Motor neuron (in vitro differentiated cells): Measurements from ENCODE around the gene KLHDC4. TPM values are rescaled to one million over a fixed set of nuclear protein-coding genes. Genes with fewer than 3 reads are reported as not detected.

ENCODE experiments used
- ATAC-seq, 8 experiments: fragments of 200-7000 bp; cut with Tn5 transposase; replicated peaks in 6 of 8; 2 replicates each; pipeline ENCODE4 v1.8.0; 2021; ENCODE audit warnings: mild to moderate bottlenecking in 8 of 8, moderate library complexity in 8 of 8
- H3K27ac ChIP-seq, 2 donors: fragments of 250-450 bp; sonication (Bioruptor Pico); 2 replicates each; pipeline ENCODE4 v1.9.0; 2021; ENCODE audit warnings: antibody characterized with exemption in 2 of 2, mild to moderate bottlenecking in 2 of 2, moderate library complexity in 1 of 2
- H3K4me1 ChIP-seq, 2 donors: fragments of 250-450 bp; sonication (Bioruptor Pico); replicated peaks in 1 of 2; 2 replicates each; pipeline ENCODE4 v1.6.1; 2021; ENCODE audit warnings: antibody characterized with exemption in 2 of 2, mild to moderate bottlenecking in 2 of 2, moderate library complexity in 1 of 2
- H3K4me3 ChIP-seq, 5 donors: fragments of 250-450 bp; sonication (Bioruptor Pico); 2 replicates each; pipeline ENCODE4 v1.9.0; 2021; ENCODE audit warnings: antibody characterized with exemption in 5 of 5, mild to moderate bottlenecking in 5 of 5, moderate library complexity in 4 of 5
- WGBS, 10 experiments: fragments of 450-650 bp; shearing (Covaris generic); methylation state at CpG; one replicate each; pipeline ENCODE4 v1.0.0; 2022; 5-methylcytosine and 5-hydroxymethylcytosine counted together
- in situ Hi-C, 9 experiments: fragments of 400-800 bp; cut with MboI; loops; one replicate each; pipeline ENCODE4 v1.15.0; 2021; ENCODE audit warnings: low sequenced_read_pairs in 9 of 9, low pct_unique_long_range_greater_than_20kb in 2 of 9; ENCODE audit not compliant: unreplicated experiment in 9 of 9
- total RNA-seq, 8 experiments: library from RNA; unstranded; fragments of 300-600 nt; gene quantifications; 2 replicates each; pipeline versions ENCODE4 v1.2.3 to v1.2.4, GENCODE V29; 2022

Gene KLHDC4
- total RNA-seq, 8 experiments from 2014 or later: 18.1 to 49.7 (median 22.4) TPM

DNA sequence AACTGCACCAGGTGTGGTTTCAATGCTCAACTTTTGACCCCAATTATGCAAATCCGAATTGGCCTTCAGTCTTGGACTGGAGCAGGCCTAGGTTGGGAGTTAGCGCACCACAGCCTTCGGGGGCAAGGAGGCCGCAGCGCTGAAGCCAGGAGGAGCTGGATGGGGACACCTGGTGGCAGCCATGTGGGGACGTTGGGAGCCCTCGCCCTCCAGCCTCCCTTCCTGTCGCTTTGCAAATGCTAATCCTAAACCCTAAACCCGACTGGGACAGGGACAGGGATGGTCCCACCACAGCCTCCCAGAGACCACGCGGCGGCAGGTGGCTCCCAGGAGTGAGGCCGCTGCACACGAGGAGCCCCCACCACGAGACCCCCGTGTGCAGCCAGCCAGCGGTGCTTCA is 58.7 kb downstream of the KLHDC4 start:
- Histone ChIP-seq H3K4me3 (no peak overlapping the region), H3K27ac (no peak overlapping the region), H3K4me1 (peaks cover 21 to 27% of the 10 kb centered on the region in 2 donors)
- WGBS, 10 experiments: 75 to 100% (median 85%) methylated on average over 1 to 9 of the region's 17 CpGs; no CpG with 5 or more reads in 6 of the 10 experiments
- in situ Hi-C loops: no loop called here
- ATAC-seq: no peak

DNA sequence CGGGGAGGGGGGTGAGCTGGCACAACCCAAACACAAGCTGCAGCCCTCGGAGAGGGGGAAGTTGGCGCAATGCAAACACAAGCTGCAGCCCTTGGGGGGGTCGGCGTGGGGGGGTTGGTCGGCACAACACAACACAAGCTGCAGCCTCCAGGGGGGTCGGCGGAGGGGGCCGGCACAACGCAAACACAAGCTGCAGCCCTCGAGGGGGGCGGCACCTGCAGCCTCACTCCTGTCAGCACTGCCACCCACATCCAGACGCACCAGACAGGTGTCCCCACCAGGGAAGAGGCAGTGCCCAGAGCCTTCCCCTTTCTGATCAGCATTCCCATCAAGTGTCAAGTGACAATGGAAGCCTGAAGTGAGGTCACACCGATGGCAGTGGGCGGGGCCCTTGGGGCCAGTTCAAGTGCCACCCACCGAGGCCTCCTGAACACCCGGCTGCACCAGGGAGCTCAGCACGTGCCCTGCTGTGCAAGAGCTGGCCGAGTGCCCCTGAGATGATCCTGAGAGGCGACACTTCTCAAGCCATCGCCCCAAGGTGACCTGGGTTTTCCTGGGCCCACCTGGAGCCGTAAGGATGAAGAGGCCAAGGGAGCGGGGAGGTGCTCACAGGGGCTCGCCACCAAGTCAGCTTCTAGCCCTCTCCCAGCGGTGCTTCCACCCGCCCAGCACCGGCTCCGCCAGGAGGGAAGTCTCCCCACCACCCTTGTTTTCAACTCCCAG is 59.3 kb downstream of the KLHDC4 start:
- peak overlapping the region in 1 of 2 donors; percentile 47 for H3K27ac ChIP-seq
- 53 to 91% (median 90%) methylated on average over 2 to 4 of the region's 28 CpGs; no CpG with 5 or more reads in 7 of the 10 experiments for WGBS, 10 experiments
- no peak overlapping the region for H3K4me3 ChIP-seq
- ATAC-seq: peak in 5 of 8 experiments; percentile 32 to 62 (median 43)
- peaks cover 21 to 27% of the 10 kb centered on the region in 2 donors for H3K4me1 ChIP-seq
- in situ Hi-C loops: no loop called here

DNA sequence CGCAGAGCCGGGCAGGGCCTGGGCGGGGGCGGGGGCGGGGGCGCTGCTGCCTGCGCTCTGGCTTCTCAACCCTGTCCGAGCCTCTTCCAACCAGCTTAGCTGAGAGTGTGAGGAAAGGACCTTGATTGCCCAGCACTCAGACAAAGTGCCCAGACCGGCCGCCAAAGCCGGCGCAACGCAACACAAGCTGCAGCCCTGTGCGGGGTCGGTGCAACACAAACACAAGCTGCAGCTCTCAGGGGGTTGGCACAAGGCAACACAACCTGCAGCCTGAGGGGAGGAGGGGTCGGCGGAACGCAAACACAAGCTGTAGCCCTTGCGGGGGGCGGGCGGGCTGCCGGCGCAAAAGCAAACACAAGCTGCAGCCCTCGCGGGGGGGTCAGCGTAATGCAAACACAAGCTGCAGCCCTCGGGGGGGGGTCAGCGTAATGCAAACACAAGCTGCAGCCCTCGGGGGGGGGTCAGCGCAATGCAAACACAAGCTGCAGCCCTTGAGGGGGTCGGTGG is 60.0 kb downstream of the KLHDC4 start:
- peak in 5 of 8 experiments; percentile 78 to 87 (median 81) for ATAC-seq
- H3K27ac ChIP-seq: peak overlapping the region; percentile 66 to 71
- WGBS, 10 experiments: 0 to 9% methylated on average over 2 to 6 of the region's 31 CpGs; no CpG with 5 or more reads in 8 of the 10 experiments
- H3K4me1 ChIP-seq: peaks cover 21 to 27% of the 10 kb centered on the region in 2 donors
- peak overlapping the region in 1 of 5 donors; percentile 7 for H3K4me3 ChIP-seq
- in situ Hi-C loops: no loop called here

DNA sequence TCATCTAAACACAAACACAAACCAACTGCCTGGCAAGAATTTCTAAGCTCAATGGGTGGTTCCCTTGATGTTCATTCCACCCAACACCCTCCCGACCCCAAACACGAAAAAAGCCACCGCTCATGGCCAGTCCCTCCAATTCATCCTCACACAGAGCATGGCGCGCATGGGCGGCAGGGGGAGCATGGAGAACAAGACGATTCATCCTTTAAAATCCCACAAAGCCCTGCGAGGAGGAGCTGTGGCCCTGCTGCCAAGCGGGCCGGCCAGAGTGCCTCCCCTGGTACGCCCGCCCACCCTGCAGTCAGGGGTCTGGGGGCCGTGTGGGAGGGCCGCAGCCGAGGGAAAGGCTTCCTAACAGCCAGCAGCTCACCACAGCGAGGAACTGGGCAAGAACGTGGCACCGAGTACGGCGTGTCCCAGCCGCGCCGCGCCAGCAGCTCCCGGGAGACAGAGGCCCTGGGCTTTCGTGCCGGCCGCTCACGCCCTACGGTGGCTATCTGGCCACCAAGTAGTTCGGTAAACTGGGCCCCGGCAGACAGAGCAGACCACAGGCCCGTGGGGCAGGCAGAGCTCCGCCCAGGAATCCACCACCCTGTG is 60.9 kb downstream of the KLHDC4 start:
- Histone ChIP-seq H3K4me3 (no peak overlapping the region), H3K27ac (peak overlapping the region in 1 of 2 donors; percentile 71), H3K4me1 (peaks cover 21 to 27% of the 10 kb centered on the region in 2 donors)
- no peak for ATAC-seq
- WGBS, 10 experiments: 85 to 100% (median 94%) methylated on average over 1 to 19 of the region's 34 CpGs; no CpG with 5 or more reads in 6 of the 10 experiments
- in situ Hi-C loops: no loop called here

DNA sequence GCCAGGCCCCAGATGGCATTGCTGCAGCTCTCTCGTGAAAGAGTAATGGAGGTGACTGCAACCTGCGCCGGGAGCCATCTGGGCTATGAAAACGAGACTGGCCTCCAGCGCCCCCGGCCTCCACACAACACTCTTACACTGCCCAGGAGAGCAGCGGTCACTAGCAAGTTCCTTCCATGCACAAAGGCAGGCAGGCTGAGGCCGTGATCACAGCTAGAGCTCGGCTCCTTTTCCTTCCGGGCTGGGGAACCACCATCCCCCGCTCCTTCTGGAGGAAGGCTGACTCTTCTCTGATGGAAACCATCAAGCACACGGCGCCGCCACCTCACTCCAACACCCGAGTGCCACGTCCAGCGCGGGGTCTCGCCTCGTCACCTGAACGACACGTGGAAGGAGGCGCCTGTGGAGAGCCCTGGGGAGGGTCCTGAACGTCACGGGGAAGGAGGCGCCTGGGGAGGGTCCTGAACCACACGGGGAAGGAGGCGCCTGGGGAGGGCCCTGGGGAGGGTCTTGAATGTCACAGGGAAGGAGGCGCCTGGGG is 61.9 kb downstream of the KLHDC4 start:
- 70 to 85% (median 79%) methylated on average over 2 to 11 of the region's 29 CpGs; no CpG with 5 or more reads in 7 of the 10 experiments for WGBS, 10 experiments
- Histone ChIP-seq H3K27ac (no peak overlapping the region), H3K4me1 (peaks cover 21 to 27% of the 10 kb centered on the region in 2 donors), H3K4me3 (no peak overlapping the region)
- in situ Hi-C loops: no loop called here
- ATAC-seq: no peak

DNA sequence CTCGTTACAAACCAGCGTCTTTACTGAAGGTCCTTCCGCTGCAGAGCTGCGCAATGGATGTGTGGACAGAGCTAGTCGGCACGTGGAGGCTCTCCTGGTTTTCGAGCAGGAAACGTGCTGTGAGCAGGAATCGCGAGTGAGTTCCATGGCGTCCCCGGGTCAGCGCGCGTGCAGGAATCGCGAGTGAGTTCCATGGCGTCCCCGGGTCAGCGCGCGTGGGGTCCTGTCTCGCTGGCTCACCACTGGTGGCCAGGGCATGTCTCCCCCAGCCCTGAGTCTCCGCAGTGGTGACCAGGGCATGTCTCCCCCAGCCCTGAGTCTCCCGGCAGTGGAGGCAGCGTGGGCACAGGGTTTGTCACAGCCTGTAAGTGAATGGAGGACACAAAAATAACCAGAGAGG is 62.7 kb downstream of the KLHDC4 start:
- Histone ChIP-seq H3K4me1 (peaks cover 21 to 27% of the 10 kb centered on the region in 2 donors), H3K4me3 (no peak overlapping the region), H3K27ac (no peak overlapping the region)
- in situ Hi-C loops: no loop called here
- WGBS, 10 experiments: 86 to 100% (median 92%) methylated on average over 1 to 15 of the region's 26 CpGs; no CpG with 5 or more reads in 5 of the 10 experiments
- ATAC-seq: no peak

DNA sequence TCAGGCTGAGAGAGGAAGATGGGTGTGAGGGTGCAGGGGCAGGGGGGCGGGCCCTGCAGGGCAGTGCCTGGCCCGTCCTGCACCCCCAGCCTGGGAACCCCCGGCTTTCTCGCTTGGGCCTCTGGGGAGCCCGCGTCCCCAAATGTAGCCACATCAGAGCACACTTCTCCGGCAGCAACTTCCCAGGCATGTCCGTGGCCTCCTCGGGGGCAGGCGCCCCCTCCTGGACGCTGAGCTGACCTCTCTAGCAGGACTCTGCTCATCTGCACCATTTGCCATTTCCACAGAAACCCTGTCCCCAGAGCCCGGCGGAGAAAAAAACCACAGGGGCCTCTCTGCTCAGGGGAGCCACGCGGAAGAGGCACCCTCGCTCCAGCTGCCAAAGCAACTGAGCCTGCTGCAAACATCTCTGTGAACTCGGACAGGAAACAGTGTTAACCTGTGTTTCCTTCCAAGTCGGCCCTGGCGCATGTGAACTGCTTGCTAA is 63.4 kb downstream of the KLHDC4 start:
- no peak overlapping the region for H3K4me3 ChIP-seq
- no peak overlapping the region for H3K27ac ChIP-seq
- H3K4me1 ChIP-seq: peaks cover 21 to 27% of the 10 kb centered on the region in 2 donors
- 30 to 100% (median 81%) methylated on average over 1 to 6 of the region's 19 CpGs; no CpG with 5 or more reads in 2 of the 10 experiments for WGBS, 10 experiments
- peak in 7 of 8 experiments; percentile 20 to 71 (median 31) for ATAC-seq
- in situ Hi-C loops: no loop called here

DNA sequence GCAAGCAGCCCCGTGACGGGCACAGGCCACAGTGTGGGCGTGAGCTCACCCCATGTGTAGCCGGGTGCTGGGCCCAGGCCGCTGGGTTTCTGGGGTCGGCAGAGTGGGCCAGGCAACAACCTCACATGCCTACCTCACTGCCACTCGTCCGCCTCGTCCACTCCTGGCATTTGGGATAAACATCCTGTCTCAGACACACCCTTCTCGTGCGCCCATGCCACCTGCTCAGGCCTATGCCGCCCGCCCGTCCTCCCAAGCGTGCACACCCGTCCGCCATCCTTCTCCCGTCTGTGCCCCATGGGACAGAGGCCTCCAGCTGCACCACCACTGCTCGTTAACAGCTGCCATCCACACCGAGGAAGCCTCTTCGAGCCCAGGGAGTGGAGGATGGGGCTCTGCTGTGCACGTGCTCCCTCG is 64.3 kb downstream of the KLHDC4 start:
- no peak for ATAC-seq
- H3K4me3 ChIP-seq: no peak overlapping the region
- WGBS, 10 experiments: 97 to 100% (median 100%) methylated on average over 1 to 6 of the region's 23 CpGs; no CpG with 5 or more reads in 6 of the 10 experiments
- in situ Hi-C loops: no loop called here
- peaks cover 15 to 22% of the 10 kb centered on the region in 2 donors for H3K4me1 ChIP-seq
- no peak overlapping the region for H3K27ac ChIP-seq

DNA sequence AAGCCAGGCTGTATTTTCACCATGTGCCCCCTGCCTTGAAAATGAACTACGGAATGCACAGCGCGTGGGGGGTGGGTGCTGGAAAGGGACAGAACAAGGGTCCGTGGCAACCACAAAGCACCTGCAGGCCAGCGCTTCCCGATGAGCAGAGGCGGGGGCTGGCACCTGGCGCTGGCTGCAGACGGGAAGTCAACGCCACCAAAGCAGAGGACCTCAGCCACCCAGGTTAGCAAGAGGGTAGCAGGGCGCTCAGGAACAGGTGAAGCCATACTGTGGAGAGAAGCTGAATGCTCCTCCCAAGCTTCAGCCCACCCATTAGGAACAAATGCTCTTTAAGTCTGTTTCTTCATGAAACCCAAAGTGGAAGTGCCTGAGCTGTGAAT is 64.7 kb downstream of the KLHDC4 start:
- 100% methylated on average over 1 to 4 of the region's 11 CpGs; no CpG with 5 or more reads in 6 of the 10 experiments for WGBS, 10 experiments
- in situ Hi-C loops: no loop called here
- Histone ChIP-seq H3K27ac (no peak overlapping the region), H3K4me3 (no peak overlapping the region), H3K4me1 (peaks cover 10 to 18% of the 10 kb centered on the region in 2 donors)
- no peak for ATAC-seq

DNA sequence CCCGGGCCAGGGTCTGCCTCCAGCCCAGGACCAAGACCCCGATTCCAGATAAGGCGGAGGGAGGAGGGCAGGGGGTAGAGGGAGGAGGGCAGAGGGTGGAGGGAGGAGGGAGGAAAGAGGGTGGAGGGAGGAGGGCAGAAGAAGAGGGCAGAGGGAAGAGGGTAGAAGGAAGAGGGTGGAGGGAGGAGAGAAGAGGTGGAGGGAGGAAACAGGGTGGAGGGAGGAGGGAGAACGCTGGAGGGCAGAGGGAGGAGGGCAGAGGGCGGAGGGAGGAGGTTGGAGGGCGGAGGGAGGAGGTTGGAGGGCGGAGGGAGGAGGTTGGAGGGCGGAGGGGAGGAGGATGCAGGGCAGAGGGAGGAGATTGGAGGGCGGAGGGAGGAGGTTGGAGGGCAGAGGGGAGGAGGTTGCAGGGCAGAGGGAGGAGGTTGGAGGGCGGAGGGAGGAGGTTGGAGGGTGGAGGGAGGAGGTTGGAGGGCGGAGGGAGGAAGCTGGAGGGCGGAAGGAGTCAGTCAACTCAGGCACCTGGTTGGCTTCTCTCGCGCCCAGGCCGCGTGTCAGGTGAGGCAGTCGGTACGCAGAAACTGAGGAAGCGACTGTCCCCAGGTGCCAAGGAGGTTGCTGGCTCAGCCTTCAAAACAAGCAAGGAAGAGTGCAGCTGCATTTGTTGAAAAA is 65.2 kb downstream of the KLHDC4 start:
- H3K4me3 ChIP-seq: no peak overlapping the region
- ATAC-seq: peak in 1 of 8 experiments; percentile 13
- H3K4me1 ChIP-seq: peaks cover 6 to 14% of the 10 kb centered on the region in 2 donors
- 60% methylated on average over 1 of the region's 19 CpGs; no CpG with 5 or more reads in 9 of the 10 experiments for WGBS, 10 experiments
- no peak overlapping the region for H3K27ac ChIP-seq
- in situ Hi-C loops: no loop called here

DNA sequence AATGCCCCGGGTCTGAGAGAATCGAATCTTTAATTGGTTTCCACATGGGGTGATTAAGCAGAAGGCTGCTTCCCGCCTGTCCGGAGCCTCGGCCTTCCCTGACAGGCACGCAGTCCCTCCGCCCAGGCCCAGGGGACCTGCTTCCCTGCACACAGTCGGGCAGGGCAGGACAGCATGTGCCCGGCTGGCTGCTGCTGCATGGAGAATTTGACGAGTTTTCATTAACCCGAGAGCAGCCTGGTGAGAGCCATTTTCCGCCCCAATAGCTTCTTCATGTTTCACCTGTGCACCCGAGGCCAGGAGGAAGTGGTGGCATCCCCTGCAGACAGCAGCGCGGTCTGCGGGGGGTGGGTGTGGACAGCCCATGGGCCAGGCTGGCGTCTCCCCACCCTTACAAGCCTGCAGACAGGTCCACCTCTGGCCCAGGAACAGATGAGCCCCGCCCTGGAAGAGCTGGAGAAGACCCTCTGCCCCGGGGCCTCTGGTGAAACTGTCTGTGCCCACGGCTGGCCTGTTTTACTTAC is 67.0 kb downstream of the KLHDC4 start:
- peaks cover 0 to 5% of the 10 kb centered on the region in 2 donors for H3K4me1 ChIP-seq
- no peak overlapping the region for H3K27ac ChIP-seq
- peak in 2 of 8 experiments; percentile 34 to 37 for ATAC-seq
- in situ Hi-C loops: no loop called here
- H3K4me3 ChIP-seq: no peak overlapping the region
- WGBS, 10 experiments: 70 to 100% (median 92%) methylated on average over 2 to 12 of the region's 20 CpGs; no CpG with 5 or more reads in 4 of the 10 experiments

DNA sequence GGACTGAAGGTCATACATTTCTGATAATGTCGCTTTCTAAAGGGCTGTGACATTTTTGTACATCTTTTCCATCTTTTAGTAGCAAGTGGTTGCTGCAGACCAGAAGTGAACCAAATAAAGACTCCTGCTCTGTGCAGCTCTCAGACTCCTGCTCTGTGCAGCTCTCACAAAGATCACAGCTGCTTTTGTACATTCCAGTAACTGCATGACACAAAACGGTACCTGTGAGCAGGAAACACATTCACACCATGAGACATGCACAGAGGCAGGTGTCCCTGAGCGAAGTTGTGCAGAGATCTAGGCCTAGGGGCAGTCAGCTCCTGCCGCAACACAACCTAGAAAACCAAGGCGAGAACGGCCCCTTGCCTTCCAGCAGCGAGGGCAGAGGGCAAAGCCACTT is 67.5 kb downstream of the KLHDC4 start:
- no peak for ATAC-seq
- no peak overlapping the region for H3K27ac ChIP-seq
- in situ Hi-C loops: no loop called here
- H3K4me1 ChIP-seq: peaks cover 0 to 5% of the 10 kb centered on the region in 2 donors
- H3K4me3 ChIP-seq: no peak overlapping the region
- 80 to 100% (median 100%) methylated on average over 1 to 2 of the region's 7 CpGs; no CpG with 5 or more reads in 3 of the 10 experiments for WGBS, 10 experiments
